Esophagus squamous epithelium (tissue), 5 donors: ENCODE results near the gene CACNA2D3. TPM values are rescaled to one million over a fixed set of nuclear protein-coding genes. Genes with fewer than 3 reads are reported as not detected.

Experiments used
- DNase-seq: peaks from one replicate; lab custom pipeline; 2025; lab: John Stamatoyannopoulos, UW
- H3K27ac ChIP-seq, 4 donors: fragments of 200-600 bp; sonication (generic); one replicate each; pipeline ENCODE4 v1.5.1; 2016 to 2019; ENCODE audit warnings: mild to moderate bottlenecking in 1 of 4
- H3K27me3 ChIP-seq, 4 donors: fragments of 200-600 bp; sonication (generic); 1 replicate in 3 of 4; 2 replicates in 1 of 4; pipeline versions ENCODE4 v1.5.1 to v1.6.0; 2017 to 2021; ENCODE audit warnings: antibody characterized with exemption in 1 of 4
- H3K36me3 ChIP-seq, 3 donors: fragments of 200-600 bp; sonication (generic); one replicate each; pipeline ENCODE4 v1.5.1; 2016 to 2019
- H3K4me1 ChIP-seq, 3 donors: fragments of 200-600 bp; sonication (generic); one replicate each; pipeline ENCODE4 v1.5.1; 2017 to 2019
- H3K4me3 ChIP-seq, 4 donors: fragments of 200-600 bp; sonication (generic); 1 replicate in 3 of 4; 2 replicates in 1 of 4; pipeline ENCODE4 v1.5.1; 2016 to 2019; ENCODE audit warnings: mild to moderate bottlenecking in 2 of 4, moderate library complexity in 1 of 4
- H3K9me3 ChIP-seq, 3 donors: fragments of 200-600 bp; sonication (generic); one replicate each; pipeline ENCODE4 v1.5.1; 2016 to 2019
- POLR2A ChIP-seq, 4 donors: fragments of 450-650 bp; IDR thresholded peaks; one replicate each; pipeline ENCODE4 v1.6.1; 2017; ENCODE audit warnings: antibody characterized with exemption in 4 of 4, mild to moderate bottlenecking in 4 of 4, moderate library complexity in 3 of 4
- WGBS, 2 donors: methylation state at CpG; one replicate each; pipeline ENCODE4 v1.1.5; 2018; 5-methylcytosine and 5-hydroxymethylcytosine counted together
- intact Hi-C: fragments of 100-400 bp; cut with DNase I; formaldehyde crosslinking; loops from one replicate; pipeline ENCODE4 v1.15.0; 2022
- total RNA-seq, 4 donors: library from RNA; depleted of rRNA; stranded (reverse); fragments of >200 nt; gene quantifications; one replicate each; pipeline ENCODE4 v1.1.0, GENCODE V29; 2016
- TF ChIP-seq, protein P1 (sequence below), 6 experiments: fragments of 450-650 bp in 4 of 6; fragments of 200-600 bp in 2 of 6; sonication (generic) in 2 of 6; IDR thresholded peaks; one replicate each; pipeline ENCODE4 v1.5.1; 2016 to 2019; ENCODE audit warnings: antibody characterized with exemption in 6 of 6, mild to moderate bottlenecking in 4 of 6, moderate library complexity in 4 of 6
- donor health status: DM: yes; HTN: yes; CAD: no.

CACNA2D3 gene
- total RNA-seq, 4 donors from 2014 or later: 1.2 to 7.1 (median 5.1) TPM

DNA sequence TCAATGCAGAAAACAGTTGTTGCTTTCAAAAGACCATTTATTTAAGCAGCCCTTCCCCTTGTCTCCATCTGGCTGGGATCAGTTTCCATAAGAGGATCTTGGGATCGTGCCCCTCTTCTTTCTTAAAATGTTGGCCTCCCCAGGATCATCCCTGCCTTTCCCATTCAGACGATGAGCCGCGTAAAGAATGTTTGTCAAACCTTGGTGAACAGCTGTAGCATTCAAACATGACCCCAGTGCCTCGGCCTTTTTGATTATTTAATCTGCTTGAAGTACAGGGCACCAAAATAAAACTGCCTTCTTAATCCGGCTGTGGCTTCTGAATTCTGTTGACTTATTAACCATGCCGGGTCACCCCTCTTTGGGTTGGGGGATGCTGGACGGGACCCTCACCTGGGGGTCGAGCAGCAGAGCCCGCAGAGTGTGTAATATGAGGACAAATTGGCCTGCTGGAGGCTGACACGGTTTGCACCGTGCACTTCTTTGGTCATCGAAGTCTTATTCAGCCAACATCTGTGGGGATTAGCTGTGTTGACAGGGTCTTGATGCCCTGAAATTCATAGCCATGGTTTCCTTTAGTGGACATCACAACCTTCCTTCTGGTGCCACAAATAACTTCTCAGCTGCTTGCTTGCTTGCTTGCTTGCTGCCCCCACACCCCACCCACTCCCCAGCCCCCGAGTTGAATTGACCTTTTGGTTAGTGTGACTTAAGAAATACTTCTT, 805.9 kb downstream of the CACNA2D3 start, which contains the start of gene LRTM1:
Gene LRTM1 (minus strand): TSS at position 14 of the 725 bp plus-strand sequence. CDS start 148 bp downstream, outside the sequence.
- Histone ChIP-seq H3K36me3 (no peaks in the 10 kb centered on the region), H3K9me3 (no peaks in the 10 kb centered on the region), H3K4me1 (no peaks in the 10 kb centered on the region), H3K27me3 (no peaks in the 10 kb centered on the region), H3K4me3 (no peak within 1 kb of the TSS), H3K27ac (no peak within 1 kb of the TSS)
- no peak for TF ChIP-seq POLR2A (IDR thresholded peaks at IDR 0.05)
- TF ChIP-seq, protein P1, sequence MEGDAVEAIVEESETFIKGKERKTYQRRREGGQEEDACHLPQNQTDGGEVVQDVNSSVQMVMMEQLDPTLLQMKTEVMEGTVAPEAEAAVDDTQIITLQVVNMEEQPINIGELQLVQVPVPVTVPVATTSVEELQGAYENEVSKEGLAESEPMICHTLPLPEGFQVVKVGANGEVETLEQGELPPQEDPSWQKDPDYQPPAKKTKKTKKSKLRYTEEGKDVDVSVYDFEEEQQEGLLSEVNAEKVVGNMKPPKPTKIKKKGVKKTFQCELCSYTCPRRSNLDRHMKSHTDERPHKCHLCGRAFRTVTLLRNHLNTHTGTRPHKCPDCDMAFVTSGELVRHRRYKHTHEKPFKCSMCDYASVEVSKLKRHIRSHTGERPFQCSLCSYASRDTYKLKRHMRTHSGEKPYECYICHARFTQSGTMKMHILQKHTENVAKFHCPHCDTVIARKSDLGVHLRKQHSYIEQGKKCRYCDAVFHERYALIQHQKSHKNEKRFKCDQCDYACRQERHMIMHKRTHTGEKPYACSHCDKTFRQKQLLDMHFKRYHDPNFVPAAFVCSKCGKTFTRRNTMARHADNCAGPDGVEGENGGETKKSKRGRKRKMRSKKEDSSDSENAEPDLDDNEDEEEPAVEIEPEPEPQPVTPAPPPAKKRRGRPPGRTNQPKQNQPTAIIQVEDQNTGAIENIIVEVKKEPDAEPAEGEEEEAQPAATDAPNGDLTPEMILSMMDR (IDR thresholded peaks at IDR 0.05): no peak
- intact Hi-C loops: no loop called here
- DNase-seq: no peak
- 64 to 88% methylated on average over 11 to 14 of the region's 14 CpGs for WGBS, 2 donors

GRCh38 chr3:54931182-54931581, 808.8 kb downstream of the CACNA2D3 start:
- 57 to 67% methylated on average over 2 to 4 of the region's 4 CpGs for WGBS, 2 donors
- Histone ChIP-seq H3K27me3 (no peaks in the 10 kb centered on the region), H3K4me3 (no peak overlapping the region), H3K27ac (no peak overlapping the region), H3K4me1 (no peaks in the 10 kb centered on the region), H3K36me3 (no peaks in the 10 kb centered on the region), H3K9me3 (no peaks in the 10 kb centered on the region)
- TF ChIP-seq POLR2A (IDR thresholded peaks at IDR 0.05): no peak
- TF ChIP-seq, protein P1 (IDR thresholded peaks at IDR 0.05): no peak
- intact Hi-C loops: no loop called here
- DNase-seq: no peak

DNA sequence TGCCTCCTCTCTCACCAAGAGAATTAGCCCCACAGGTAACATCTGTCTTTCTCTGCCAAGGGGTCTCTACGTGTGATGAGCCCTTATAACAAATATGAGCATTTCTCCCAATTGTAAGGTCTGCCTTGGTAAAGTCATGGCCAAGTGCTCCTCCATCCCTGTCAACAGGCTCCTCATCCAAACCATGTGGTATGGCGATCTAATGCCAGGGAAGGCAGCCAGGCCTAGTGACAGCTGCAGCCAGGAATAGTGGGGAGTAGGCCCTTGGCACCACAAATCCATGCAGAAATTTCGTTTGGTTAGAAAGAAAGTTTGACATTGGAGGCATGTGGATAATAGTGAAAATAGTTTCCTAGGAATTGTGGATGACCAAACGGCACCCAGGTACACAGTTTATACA, 810.3 kb downstream of the CACNA2D3 start:
- no peaks in the 10 kb centered on the region for H3K4me1 ChIP-seq
- no peak overlapping the region for H3K27ac ChIP-seq
- H3K36me3 ChIP-seq: no peaks in the 10 kb centered on the region
- no peaks in the 10 kb centered on the region for H3K27me3 ChIP-seq
- no peak overlapping the region for H3K4me3 ChIP-seq
- H3K9me3 ChIP-seq: no peaks in the 10 kb centered on the region
- DNase-seq: no peak
- intact Hi-C loops: no loop called here
- WGBS, 2 donors: 68 to 71% methylated on average over 3 to 4 of the region's 4 CpGs
- no peak for TF ChIP-seq POLR2A (IDR thresholded peaks at IDR 0.05)
- TF ChIP-seq, protein P1 (IDR thresholded peaks at IDR 0.05): no peak

DNA sequence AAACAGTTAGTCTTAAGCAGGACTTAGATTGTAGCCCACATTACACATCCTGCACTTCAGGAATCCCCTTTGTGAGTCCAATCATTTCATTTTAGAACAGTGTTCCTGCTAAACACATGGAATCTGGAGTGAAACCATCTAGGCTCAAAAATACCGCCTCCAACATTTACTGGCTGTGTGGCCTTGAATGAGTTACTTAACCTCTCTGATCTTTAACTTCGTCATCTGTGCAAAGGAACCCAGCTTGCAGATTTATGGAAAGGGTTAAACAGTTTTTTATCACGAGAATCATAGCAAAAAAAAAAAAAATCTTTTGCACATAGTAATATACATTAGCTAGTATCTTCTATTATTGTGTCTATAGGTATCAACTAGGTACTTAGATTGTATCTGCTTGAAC, 813.5 kb downstream of the CACNA2D3 start:
- H3K4me1 ChIP-seq: no peaks in the 10 kb centered on the region
- H3K27ac ChIP-seq: no peak overlapping the region
- TF ChIP-seq, protein P1 (IDR thresholded peaks at IDR 0.05): no peak
- no peak for TF ChIP-seq POLR2A (IDR thresholded peaks at IDR 0.05)
- no peaks in the 10 kb centered on the region for H3K27me3 ChIP-seq
- no peaks in the 10 kb centered on the region for H3K36me3 ChIP-seq
- no peak overlapping the region for H3K4me3 ChIP-seq
- 82 to 83% methylated on average over 3 of the region's 3 CpGs for WGBS, 2 donors
- intact Hi-C loops: no loop called here
- DNase-seq: no peak
- no peaks in the 10 kb centered on the region for H3K9me3 ChIP-seq

- DNase-seq: no peak
These were observed 814.2 kb downstream of the CACNA2D3 start for GRCh38 chr3:54936561-54936960.

More at GRCh38 chr3:54936561-54936960, 814.2 kb downstream of the CACNA2D3 start:
- intact Hi-C loops: no loop called here
- Histone ChIP-seq H3K27me3 (no peaks in the 10 kb centered on the region), H3K4me1 (no peaks in the 10 kb centered on the region), H3K9me3 (no peaks in the 10 kb centered on the region), H3K36me3 (no peaks in the 10 kb centered on the region), H3K4me3 (no peak overlapping the region), H3K27ac (no peak overlapping the region)
- WGBS, 2 donors: 66 to 78% methylated on average over 3 to 5 of the region's 5 CpGs
- no peak for TF ChIP-seq POLR2A (IDR thresholded peaks at IDR 0.05)
- TF ChIP-seq, protein P1 (IDR thresholded peaks at IDR 0.05): no peak
